ENCODE results near the gene MAL.

The MAL gene

DNA sequence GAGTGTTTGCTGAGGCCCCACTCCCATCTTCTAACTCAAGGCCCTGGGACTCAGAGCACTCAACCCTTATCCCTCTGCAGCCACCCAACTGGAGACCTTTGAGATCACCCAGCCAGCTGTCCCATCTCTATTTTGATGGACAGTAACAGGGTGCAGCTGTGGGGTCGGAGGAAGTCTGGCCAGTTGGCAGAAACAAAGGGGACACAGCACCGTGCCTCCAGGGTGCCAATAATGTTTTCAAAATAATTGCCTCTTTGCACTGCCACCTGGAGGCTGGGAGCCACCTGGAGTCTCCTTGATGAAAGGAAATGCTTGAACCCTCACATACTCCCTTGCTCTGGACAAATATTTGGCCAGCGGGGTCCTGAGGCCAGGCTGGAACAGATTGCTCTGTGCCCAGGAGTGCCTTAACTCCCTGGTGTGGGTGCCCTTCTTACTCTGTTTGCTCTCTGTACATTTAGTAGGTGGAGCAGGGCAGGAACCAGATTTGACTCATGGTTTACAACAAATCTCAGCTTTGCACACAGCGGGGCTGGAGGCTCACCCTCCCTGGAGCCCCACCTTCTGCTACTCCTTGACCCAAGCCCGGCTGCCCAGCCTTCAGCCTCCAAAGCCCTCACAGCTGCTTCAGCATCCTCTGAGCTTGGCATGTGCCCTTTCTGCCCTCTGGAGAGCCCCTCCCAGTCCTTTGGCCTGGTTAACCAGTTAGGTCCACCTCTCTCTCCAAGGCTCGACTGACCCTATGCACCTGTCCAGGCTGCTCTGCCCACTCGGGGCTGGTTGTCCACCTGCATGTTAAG, 17.2 kb downstream of the MAL start:
- POLR2A ChIA-PET, result no interaction called here
- TF ChIP-seq, protein P1, sequence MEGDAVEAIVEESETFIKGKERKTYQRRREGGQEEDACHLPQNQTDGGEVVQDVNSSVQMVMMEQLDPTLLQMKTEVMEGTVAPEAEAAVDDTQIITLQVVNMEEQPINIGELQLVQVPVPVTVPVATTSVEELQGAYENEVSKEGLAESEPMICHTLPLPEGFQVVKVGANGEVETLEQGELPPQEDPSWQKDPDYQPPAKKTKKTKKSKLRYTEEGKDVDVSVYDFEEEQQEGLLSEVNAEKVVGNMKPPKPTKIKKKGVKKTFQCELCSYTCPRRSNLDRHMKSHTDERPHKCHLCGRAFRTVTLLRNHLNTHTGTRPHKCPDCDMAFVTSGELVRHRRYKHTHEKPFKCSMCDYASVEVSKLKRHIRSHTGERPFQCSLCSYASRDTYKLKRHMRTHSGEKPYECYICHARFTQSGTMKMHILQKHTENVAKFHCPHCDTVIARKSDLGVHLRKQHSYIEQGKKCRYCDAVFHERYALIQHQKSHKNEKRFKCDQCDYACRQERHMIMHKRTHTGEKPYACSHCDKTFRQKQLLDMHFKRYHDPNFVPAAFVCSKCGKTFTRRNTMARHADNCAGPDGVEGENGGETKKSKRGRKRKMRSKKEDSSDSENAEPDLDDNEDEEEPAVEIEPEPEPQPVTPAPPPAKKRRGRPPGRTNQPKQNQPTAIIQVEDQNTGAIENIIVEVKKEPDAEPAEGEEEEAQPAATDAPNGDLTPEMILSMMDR (IDR thresholded peaks at IDR 0.05; ENCODE audit: control extremely low read depth, extremely low read depth, low read depth, missing control alignments), result no peak
- no peak for DNase-seq (ENCODE audit: extremely low spot score)
- CTCF ChIA-PET, result interaction anchor here (1.0 to 6.7 kb wide), 13 partner anchors 8 to 73 kb away, joined by 3 to 64 read pairs (median 5); partner anchors contain the start of gene MAL

DNA sequence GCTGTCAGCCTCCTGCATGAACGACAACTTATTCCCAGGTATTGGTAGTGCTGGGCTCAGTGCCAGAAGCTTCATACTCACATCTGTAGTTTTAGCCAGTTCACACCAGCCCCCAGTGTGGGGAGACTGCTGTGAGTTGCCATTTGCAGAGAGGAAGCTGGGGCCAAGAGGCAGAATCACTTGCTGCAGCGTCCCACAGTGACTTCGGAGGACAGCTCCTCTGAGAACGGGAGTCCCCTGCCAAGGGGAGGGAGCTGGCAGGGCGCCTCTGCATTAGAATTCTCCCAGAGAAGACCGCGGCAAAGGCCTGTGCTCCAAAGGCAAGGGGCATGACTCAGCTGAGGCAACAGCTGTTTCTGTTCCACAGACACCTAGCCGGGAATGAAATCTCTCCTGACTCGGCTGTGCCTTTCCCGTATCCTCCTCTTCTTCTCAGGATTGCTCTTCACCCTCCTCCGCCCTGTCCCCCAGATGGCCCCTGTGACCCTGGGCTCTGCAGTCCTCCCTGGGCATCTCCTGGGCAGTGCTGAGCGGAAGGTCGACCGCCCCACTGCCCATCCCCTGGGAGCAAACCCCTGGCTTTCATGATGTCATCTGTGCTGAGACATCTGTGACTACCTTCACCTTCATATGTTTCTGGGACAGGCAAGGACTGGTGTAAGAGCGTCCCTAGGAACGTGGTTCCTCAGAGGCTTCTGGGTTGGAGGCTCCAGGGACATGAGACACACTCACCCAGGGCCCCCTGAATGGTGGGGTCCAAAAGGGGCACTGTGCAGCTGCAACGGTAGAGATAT, 18.0 kb downstream of the MAL start:
- DNase-seq (ENCODE audit: extremely low spot score), result no peak
- TF ChIP-seq, protein P1 (IDR thresholded peaks at IDR 0.05; ENCODE audit: control extremely low read depth, extremely low read depth, low read depth, missing control alignments), result no peak
- CTCF ChIA-PET, result interaction anchor here (1.0 to 6.7 kb wide), 11 partner anchors 9 to 87 kb away, joined by 3 to 64 read pairs (median 5); partner anchors contain the start of gene MAL
- POLR2A ChIA-PET, result no interaction called here

DNA sequence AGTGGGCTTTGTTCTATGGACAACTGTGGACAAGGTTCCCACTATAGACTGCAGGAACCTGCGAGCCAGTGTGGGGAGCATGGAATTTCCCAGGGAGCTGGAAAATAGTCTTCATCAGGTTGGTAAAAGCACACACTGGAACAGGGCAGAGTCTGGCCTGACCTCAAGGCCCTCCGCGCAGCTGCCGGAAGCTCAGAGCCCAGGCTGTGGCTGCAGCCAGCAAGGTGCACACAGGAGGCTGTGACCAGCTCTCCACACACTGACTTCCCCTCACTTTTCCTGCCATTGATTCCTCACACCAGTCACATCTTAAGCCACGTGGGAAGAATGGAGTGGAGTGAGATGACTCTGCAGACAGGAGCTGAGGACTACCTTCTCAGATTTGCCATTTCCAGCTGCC, 19.1 kb downstream of the MAL start:
- TF ChIP-seq, protein P1 (IDR thresholded peaks at IDR 0.05; ENCODE audit: control extremely low read depth, extremely low read depth, low read depth, missing control alignments), result no peak
- DNase-seq (ENCODE audit: extremely low spot score), result no peak
- ChIA-PET CTCF (interaction anchor here (0.9 to 6.7 kb wide), 8 partner anchors 9 to 88 kb away, joined by 3 to 64 read pairs (median 6); partner anchors contain the start of gene MAL), POLR2A (no interaction called here)

DNA sequence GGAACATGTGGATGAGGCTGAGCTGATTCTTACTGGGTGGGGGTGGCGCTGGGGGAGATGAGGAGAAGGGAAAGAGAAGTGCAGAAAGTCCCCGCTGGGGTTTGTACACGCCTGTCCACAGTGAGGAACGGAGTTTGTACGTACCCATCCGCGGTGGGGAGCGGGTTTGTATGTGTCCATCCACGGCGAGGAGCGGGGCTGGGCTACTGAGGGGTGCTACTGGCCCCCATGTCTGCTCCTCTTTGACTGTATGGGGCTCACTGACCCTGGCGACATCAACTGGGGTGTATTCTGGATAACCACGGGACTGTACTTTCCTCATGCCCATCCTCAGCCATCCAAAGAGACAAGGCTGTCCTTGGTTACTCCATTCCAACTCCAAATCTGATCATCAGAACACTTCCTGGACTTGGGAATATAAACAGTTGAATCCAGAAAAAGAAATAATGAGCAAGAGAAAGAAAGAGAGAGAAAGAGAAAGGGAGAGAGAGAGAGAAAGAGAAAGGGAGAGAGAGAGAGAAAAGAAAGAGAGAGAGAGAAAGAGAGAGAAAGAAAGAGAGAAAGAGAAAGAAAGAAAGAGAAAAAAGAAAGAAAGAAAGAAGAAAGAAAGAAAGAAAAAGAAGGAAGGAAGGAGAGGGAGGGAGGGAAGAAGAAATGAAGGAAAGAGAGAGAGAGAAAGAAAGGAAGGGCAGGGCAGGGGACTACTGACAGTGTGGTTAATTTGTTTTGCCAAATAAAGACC, 21.0 kb downstream of the MAL start:
- DNase-seq (ENCODE audit: extremely low spot score), result no peak
- TF ChIP-seq, protein P1 (IDR thresholded peaks at IDR 0.05; ENCODE audit: control extremely low read depth, extremely low read depth, low read depth, missing control alignments), result no peak
- POLR2A ChIA-PET, result no interaction called here
- CTCF ChIA-PET, result interaction anchor here (1.0 kb wide), 1 partner anchor 17 kb away, joined by 3 read pairs; no protein-coding TSS in a partner anchor

DNA sequence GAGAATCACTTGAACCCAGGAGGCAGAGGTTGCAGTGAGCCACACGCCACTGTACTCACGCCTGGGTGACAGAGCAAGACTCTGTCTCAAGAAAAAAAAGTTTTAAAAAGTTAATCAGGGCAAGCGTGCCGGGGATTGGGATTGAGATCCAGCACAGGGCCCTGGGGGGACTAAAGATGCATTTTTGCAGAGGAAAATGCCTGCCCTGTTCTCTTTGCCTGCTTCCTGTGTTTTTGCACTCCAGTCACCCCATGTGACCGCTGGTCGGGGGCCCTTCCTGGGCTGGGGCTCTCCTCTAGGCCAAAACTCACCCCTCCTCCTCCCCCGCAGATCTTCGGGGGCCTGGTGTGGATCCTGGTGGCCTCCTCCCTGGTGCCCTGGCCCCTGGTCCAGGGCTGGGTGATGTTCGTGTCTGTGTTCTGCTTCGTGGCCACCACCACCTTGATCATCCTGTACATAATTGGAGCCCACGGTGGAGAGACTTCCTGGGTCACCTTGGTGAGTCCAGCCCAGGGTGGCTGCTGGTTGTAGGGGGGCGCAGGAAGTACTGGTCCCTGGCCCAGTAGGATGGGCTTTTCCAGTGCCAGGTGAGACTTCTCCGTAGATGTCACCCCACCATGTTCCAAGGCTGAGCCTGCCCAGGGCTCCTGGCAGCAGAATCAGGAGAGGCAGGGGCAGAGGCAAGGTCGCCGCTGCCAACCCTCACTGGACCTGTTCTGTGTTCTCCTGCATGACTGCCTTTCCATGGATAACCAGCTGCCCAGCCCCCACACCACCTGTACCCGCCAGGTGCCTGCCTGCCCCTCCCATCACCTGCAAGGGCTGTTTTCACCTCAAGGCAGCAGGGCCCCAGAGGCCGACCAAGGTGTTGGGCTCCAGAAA, 22.4 kb downstream of the MAL start:
- TF ChIP-seq, protein P1 (IDR thresholded peaks at IDR 0.05; ENCODE audit: control extremely low read depth, extremely low read depth, low read depth, missing control alignments), result no peak
- no peak for DNase-seq (ENCODE audit: extremely low spot score)
- POLR2A ChIA-PET, result no interaction called here
- CTCF ChIA-PET, result interaction anchor here (1.1 to 1.3 kb wide), 2 partner anchors 16 to 29 kb away, joined by 3 read pairs; no protein-coding TSS in a partner anchor

Data from GM10248 (cell line).